GM21619 (cell line): Measurements from ENCODE around the gene ATP8B1.
"Not testable (repeated sequence)": the region's sequence is repeated elsewhere in the genome, so short reads cannot be mapped to it uniquely, and the experiment has no call there.

Source experiments
- ATAC-seq: cut with Tn5 transposase; IDR thresholded peaks from one replicate; pipeline ENCODE4 v1.9.1; 2021; ENCODE audit not compliant: unreplicated experiment

ATP8B1 gene

GRCh38 chr18:57677262-57678211 is 125.6 kb downstream of the ATP8B1 start:
- no peak for ATAC-seq

- ATAC-seq = no peak
Measured at GRCh38 chr18:57674891-57675290, 128.2 kb downstream of the ATP8B1 start.

- no peak for ATAC-seq
Measured at GRCh38 chr18:57670046-57670445, 133.1 kb downstream of the ATP8B1 start.

- ATAC-seq = no peak
Measured at GRCh38 chr18:57668021-57668420, 135.1 kb downstream of the ATP8B1 start.

GRCh38 chr18:57666818-57667497 is 136.2 kb downstream of the ATP8B1 start:
- ATAC-seq = no peak

- no peak for ATAC-seq
Measured at GRCh38 chr18:57664568-57665165, 138.4 kb downstream of the ATP8B1 start.

GRCh38 chr18:57660961-57661360 is 142.2 kb downstream of the ATP8B1 start:
- ATAC-seq = no peak

GRCh38 chr18:57659460-57660102 is 143.5 kb downstream of the ATP8B1 start:
- no peak for ATAC-seq

- ATAC-seq = no peak
Measured at GRCh38 chr18:57657542-57657941, 145.6 kb downstream of the ATP8B1 start.

- no peak for ATAC-seq
Measured at GRCh38 chr18:57655740-57656139, 147.4 kb downstream of the ATP8B1 start.

- ATAC-seq = no peak
Measured at GRCh38 chr18:57651914-57652313, 151.2 kb downstream of the ATP8B1 start.

GRCh38 chr18:57649556-57650500 is 153.3 kb downstream of the ATP8B1 start:
- peak; percentile 97 for ATAC-seq

GRCh38 chr18:57648414-57648813 is 154.7 kb downstream of the ATP8B1 start:
- ATAC-seq = no peak

- ATAC-seq = no peak
Measured at GRCh38 chr18:57644540-57644939, 158.6 kb downstream of the ATP8B1 start.

- ATAC-seq = not testable (repeated sequence)
Measured at GRCh38 chr18:57643726-57644125, 159.4 kb downstream of the ATP8B1 start.

- ATAC-seq = not testable (repeated sequence)
Measured at GRCh38 chr18:57642462-57642861, 160.7 kb downstream of the ATP8B1 start.

- no peak for ATAC-seq
Measured at GRCh38 chr18:57640749-57641148, 162.4 kb downstream of the ATP8B1 start.

GRCh38 chr18:57640236-57640635 is 162.9 kb downstream of the ATP8B1 start:
- no peak for ATAC-seq

GRCh38 chr18:57635003-57635822 is 167.9 kb downstream of the ATP8B1 start:
- ATAC-seq = no peak
